ENCODE data around the gene ISM1. TPM values are rescaled to one million over a fixed set of nuclear protein-coding genes. Genes with fewer than 3 reads are reported as not detected.

The ISM1 gene
- polyA plus RNA-seq, 2 donors = 1.5 to 2.2 TPM

DNA sequence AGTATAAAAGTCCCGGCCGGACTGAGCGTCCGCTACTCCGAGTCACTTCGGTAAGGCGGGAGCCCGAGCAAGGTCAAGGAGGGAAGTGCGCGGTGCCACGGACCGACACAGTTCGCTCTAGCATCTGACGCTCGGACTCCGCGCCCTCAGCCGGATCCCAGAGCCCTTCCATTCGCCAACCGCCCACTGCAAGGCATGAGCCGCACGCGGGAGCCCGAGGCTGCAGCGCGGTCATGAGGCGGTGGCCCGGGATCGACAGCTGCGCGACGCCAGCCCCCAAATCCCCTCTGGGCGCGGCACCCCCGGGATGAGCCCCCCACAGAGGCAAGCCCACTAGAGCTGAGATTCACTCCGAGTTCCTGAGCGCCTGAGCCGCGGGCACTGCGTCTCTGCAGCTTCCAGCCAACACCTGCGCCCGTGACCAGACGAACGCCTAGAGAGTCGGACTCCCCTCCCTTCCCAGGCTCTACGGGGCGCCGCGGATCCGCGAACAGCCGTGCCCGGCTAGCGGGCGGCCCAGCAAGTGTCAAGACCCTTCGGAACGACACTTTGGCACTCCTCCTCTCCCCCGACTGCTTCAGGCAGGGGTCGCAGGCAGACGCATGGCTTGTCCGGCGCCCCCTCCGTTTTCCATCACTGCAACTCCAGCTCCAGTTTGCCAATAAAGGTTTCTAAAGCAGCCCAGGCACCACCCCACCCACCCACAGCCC is 725 bp upstream of the ISM1 start:
- Histone ChIP-seq H3K36me3 (ENCODE audit: control insufficient read depth in 2 of 2, insufficient read depth in 2 of 2, low read length in 1 of 2) (no peaks in the 10 kb centered on the region), H3K27me3 (ENCODE audit: control insufficient read depth in 1 of 2, insufficient read depth in 2 of 2, low read length in 2 of 2) (peaks cover 0 to 5% of the 10 kb centered on the region in 2 donors), H3K27ac (ENCODE audit: low read depth in 2 of 2, low read length in 1 of 2) (peak overlapping the region in 1 of 2 donors; percentile 27), H3K9me3 (ENCODE audit: control insufficient read depth in 2 of 2, insufficient read depth in 1 of 2, low read depth in 1 of 2, low read length in 1 of 2) (no peaks in the 10 kb centered on the region), H3K4me1 (ENCODE audit: control insufficient read depth in 2 of 2, insufficient read depth in 2 of 2, low read length in 1 of 2) (peaks cover 4 to 13% of the 10 kb centered on the region in 2 donors), H3K4me3 (ENCODE audit: low read depth in 1 of 2, low read length in 2 of 2) (peak overlapping the region; percentile 52 to 65)
- 2 to 3% methylated on average over 62 to 63 of the region's 63 CpGs for WGBS, 2 donors

DNA sequence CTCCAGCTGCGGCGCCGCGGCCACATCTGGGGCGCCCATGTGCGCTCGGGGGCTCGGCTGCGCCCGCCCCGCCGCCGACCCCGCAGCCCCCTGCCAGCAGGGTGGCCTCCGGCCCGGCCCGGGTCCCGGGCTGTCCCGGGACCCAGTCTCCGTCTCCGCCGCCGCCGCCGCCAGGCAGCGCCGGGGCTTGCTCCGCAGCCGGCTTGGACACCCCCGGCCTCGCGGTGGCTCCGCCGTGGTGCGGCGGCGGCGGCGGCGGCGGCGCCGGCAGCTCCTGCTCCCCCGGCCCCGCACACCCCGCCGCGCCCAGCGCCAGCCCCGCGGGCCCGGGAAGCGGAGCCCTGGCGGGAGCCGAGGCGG is 219 bp downstream of the ISM1 start:
- Histone ChIP-seq H3K9me3 (ENCODE audit: control insufficient read depth in 2 of 2, insufficient read depth in 1 of 2, low read depth in 1 of 2, low read length in 1 of 2) (no peaks in the 10 kb centered on the region), H3K4me1 (ENCODE audit: control insufficient read depth in 2 of 2, insufficient read depth in 2 of 2, low read length in 1 of 2) (peaks cover 4 to 13% of the 10 kb centered on the region in 2 donors), H3K36me3 (ENCODE audit: control insufficient read depth in 2 of 2, insufficient read depth in 2 of 2, low read length in 1 of 2) (no peaks in the 10 kb centered on the region), H3K27ac (ENCODE audit: low read depth in 2 of 2, low read length in 1 of 2) (no peak overlapping the region), H3K27me3 (ENCODE audit: control insufficient read depth in 1 of 2, insufficient read depth in 2 of 2, low read length in 2 of 2) (peaks cover 0 to 5% of the 10 kb centered on the region in 2 donors), H3K4me3 (ENCODE audit: low read depth in 1 of 2, low read length in 2 of 2) (peak overlapping the region; percentile 52 to 65)
- 0 to 1% methylated on average over 20 to 56 of the region's 56 CpGs for WGBS, 2 donors

DNA sequence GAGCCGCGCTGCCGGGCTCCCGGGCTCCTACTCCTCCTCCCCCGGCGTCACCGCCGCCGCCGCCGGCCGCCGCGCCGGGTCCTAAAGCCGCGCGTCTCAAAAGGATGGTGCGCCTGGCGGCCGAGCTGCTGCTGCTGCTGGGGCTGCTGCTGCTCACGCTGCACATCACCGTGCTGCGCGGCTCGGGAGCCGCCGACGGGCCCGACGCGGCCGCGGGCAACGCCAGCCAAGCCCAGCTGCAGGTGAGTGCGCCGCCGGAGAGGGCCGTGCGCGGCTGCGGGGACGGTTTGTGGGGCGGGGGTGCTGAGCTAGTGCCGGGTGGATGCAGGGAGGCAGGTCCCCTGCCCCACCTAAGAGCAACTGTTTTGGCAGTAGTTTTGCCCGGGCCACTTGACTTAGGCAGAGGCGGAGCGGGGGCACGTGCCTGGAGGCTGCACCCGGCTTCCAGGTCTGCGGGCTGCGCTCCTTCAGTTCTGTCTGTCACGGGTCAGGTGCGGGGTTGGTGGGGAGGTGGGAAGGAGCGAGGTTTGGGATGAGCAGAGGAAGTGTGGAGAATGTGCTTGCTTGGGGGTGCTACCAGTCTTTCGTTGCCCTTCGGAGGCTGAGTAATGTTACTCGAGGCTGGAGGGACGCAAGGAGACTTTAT is 722 bp downstream of the ISM1 start:
- Histone ChIP-seq H3K4me1 (ENCODE audit: control insufficient read depth in 2 of 2, insufficient read depth in 2 of 2, low read length in 1 of 2) (peaks cover 4 to 13% of the 10 kb centered on the region in 2 donors), H3K27ac (ENCODE audit: low read depth in 2 of 2, low read length in 1 of 2) (no peak overlapping the region), H3K4me3 (ENCODE audit: low read depth in 1 of 2, low read length in 2 of 2) (peak overlapping the region; percentile 52 to 65), H3K27me3 (ENCODE audit: control insufficient read depth in 1 of 2, insufficient read depth in 2 of 2, low read length in 2 of 2) (peaks cover 0 to 5% of the 10 kb centered on the region in 2 donors), H3K36me3 (ENCODE audit: control insufficient read depth in 2 of 2, insufficient read depth in 2 of 2, low read length in 1 of 2) (no peaks in the 10 kb centered on the region), H3K9me3 (ENCODE audit: control insufficient read depth in 2 of 2, insufficient read depth in 1 of 2, low read depth in 1 of 2, low read length in 1 of 2) (no peaks in the 10 kb centered on the region)
- 2% methylated on average over 47 to 59 of the region's 59 CpGs for WGBS, 2 donors

DNA sequence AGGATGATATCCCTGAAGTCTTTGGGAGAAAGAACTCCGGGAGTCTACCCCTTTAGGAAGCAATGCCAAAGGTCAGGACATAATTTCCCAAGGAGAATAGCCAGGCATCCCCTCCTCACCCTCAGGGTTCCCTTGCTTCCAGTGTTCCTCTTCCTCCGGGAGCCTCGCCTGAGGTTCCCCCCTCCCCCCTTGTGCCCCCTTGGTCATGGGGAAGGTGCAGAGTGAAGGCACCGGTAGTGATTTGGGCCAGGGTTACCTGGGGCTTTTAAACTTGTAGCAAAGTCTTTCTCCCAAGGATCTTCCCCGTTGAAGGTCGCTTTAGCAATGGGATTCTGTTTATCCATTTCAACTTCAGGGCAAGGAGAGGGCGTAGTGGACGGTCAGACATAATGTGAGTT is 1.2 kb downstream of the ISM1 start:
- H3K36me3 ChIP-seq (ENCODE audit: control insufficient read depth in 2 of 2, insufficient read depth in 2 of 2, low read length in 1 of 2) = no peaks in the 10 kb centered on the region
- H3K9me3 ChIP-seq (ENCODE audit: control insufficient read depth in 2 of 2, insufficient read depth in 1 of 2, low read depth in 1 of 2, low read length in 1 of 2) = no peaks in the 10 kb centered on the region
- H3K4me1 ChIP-seq (ENCODE audit: control insufficient read depth in 2 of 2, insufficient read depth in 2 of 2, low read length in 1 of 2) = peaks cover 4 to 13% of the 10 kb centered on the region in 2 donors
- peak overlapping the region; percentile 52 to 65 for H3K4me3 ChIP-seq (ENCODE audit: low read depth in 1 of 2, low read length in 2 of 2)
- H3K27ac ChIP-seq (ENCODE audit: low read depth in 2 of 2, low read length in 1 of 2) = no peak overlapping the region
- 38 to 51% methylated on average over 8 of the region's 8 CpGs for WGBS, 2 donors
- H3K27me3 ChIP-seq (ENCODE audit: control insufficient read depth in 1 of 2, insufficient read depth in 2 of 2, low read length in 2 of 2) = peaks cover 0 to 5% of the 10 kb centered on the region in 2 donors

DNA sequence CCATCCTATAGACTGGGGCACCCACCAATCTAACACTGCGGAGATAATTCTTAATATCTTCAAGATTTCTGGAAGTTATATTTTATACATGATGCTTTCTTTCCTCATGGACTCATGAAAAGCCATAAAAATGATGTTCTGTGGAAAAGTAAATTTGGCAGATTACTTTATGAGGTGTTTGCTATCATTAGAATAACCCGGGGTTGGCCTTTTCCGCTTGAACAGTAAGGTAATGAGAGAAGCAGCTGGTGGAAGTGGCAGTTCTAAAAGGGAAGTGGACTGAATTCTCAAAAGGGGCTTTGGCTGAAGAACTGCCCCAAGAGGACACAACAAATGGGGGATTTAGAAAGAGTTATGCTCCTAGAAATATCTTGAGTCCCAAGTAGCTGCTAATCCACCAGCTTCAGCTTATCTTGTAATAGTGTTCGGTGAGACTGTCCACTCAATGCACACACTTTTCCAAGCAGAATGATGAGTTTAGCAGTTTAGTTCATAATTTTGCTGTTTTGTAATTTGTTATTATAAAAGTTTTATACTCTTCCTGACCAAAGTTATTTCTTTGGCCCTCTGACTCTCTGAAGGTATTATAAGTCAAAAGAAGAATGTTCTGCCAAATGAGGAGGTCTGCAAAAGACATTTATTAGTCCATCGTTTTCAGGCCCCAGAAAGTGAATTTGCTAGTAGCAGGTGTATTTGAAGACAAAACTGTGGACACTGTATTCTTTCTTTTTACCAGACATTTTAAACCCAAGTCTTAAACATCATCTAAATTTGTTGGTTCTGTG is 2.9 kb downstream of the ISM1 start:
- H3K27ac ChIP-seq (ENCODE audit: low read depth in 2 of 2, low read length in 1 of 2) = no peak overlapping the region
- 71% methylated on average over 5 of the region's 5 CpGs for WGBS, 2 donors
- H3K27me3 ChIP-seq (ENCODE audit: control insufficient read depth in 1 of 2, insufficient read depth in 2 of 2, low read length in 2 of 2) = peaks cover 0 to 5% of the 10 kb centered on the region in 2 donors
- H3K4me1 ChIP-seq (ENCODE audit: control insufficient read depth in 2 of 2, insufficient read depth in 2 of 2, low read length in 1 of 2) = peaks cover 4 to 13% of the 10 kb centered on the region in 2 donors
- no peaks in the 10 kb centered on the region for H3K36me3 ChIP-seq (ENCODE audit: control insufficient read depth in 2 of 2, insufficient read depth in 2 of 2, low read length in 1 of 2)
- no peak overlapping the region for H3K4me3 ChIP-seq (ENCODE audit: low read depth in 1 of 2, low read length in 2 of 2)
- no peaks in the 10 kb centered on the region for H3K9me3 ChIP-seq (ENCODE audit: control insufficient read depth in 2 of 2, insufficient read depth in 1 of 2, low read depth in 1 of 2, low read length in 1 of 2)

DNA sequence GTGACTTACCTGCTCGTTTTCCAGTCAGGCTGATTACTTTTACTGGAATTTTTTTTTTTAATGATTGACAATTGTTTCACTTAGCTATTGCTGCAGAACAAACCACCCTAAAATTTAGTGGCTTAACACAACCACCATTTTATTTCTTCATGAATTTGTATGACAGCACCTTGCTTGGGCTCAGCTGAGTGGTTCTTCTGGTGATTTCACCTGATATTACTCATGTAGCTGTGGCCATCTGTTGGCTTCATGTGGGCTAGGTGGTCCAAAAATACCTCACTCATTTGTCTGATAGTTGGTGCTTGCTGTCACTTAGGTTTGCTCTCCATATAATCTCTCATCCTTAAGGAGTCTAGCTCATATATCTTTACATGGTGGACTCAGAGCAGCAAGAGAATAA is 5.3 kb downstream of the ISM1 start:
- Histone ChIP-seq H3K36me3 (ENCODE audit: control insufficient read depth in 2 of 2, insufficient read depth in 2 of 2, low read length in 1 of 2) (no peaks in the 10 kb centered on the region), H3K4me1 (ENCODE audit: control insufficient read depth in 2 of 2, insufficient read depth in 2 of 2, low read length in 1 of 2) (peaks cover 0 to 5% of the 10 kb centered on the region in 2 donors), H3K27me3 (ENCODE audit: control insufficient read depth in 1 of 2, insufficient read depth in 2 of 2, low read length in 2 of 2) (peaks cover 0 to 5% of the 10 kb centered on the region in 2 donors), H3K27ac (ENCODE audit: low read depth in 2 of 2, low read length in 1 of 2) (no peak overlapping the region), H3K9me3 (ENCODE audit: control insufficient read depth in 2 of 2, insufficient read depth in 1 of 2, low read depth in 1 of 2, low read length in 1 of 2) (no peaks in the 10 kb centered on the region), H3K4me3 (ENCODE audit: low read depth in 1 of 2, low read length in 2 of 2) (no peak overlapping the region)
- 68 to 72% methylated on average over 1 of the region's 1 CpG for WGBS, 2 donors

DNA sequence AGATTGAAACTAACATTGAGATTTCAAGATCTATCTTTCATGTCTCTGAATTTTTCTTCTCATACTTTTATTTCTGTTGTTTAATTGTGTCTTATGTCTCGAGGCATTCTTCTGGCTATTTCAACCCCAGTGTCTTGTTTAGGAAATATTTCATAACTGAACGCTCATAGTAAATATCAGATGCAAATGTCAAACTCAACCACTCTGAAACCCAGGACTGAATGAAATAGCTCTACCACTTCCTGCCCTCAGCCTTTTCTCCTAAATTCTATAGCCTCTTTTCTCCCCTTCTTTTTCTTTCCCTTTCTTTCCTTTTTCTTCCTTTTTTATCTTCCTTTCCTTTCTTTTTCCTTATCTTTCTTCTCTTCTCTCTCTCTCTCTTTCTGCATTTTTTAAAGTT is 7.7 kb downstream of the ISM1 start:
- Histone ChIP-seq H3K36me3 (ENCODE audit: control insufficient read depth in 2 of 2, insufficient read depth in 2 of 2, low read length in 1 of 2) (no peaks in the 10 kb centered on the region), H3K4me3 (ENCODE audit: low read depth in 1 of 2, low read length in 2 of 2) (no peak overlapping the region), H3K4me1 (ENCODE audit: control insufficient read depth in 2 of 2, insufficient read depth in 2 of 2, low read length in 1 of 2) (no peaks in the 10 kb centered on the region), H3K27me3 (ENCODE audit: control insufficient read depth in 1 of 2, insufficient read depth in 2 of 2, low read length in 2 of 2) (no peaks in the 10 kb centered on the region), H3K9me3 (ENCODE audit: control insufficient read depth in 2 of 2, insufficient read depth in 1 of 2, low read depth in 1 of 2, low read length in 1 of 2) (no peaks in the 10 kb centered on the region), H3K27ac (ENCODE audit: low read depth in 2 of 2, low read length in 1 of 2) (no peak overlapping the region)
- 77 to 82% methylated on average over 2 of the region's 2 CpGs for WGBS, 2 donors

DNA sequence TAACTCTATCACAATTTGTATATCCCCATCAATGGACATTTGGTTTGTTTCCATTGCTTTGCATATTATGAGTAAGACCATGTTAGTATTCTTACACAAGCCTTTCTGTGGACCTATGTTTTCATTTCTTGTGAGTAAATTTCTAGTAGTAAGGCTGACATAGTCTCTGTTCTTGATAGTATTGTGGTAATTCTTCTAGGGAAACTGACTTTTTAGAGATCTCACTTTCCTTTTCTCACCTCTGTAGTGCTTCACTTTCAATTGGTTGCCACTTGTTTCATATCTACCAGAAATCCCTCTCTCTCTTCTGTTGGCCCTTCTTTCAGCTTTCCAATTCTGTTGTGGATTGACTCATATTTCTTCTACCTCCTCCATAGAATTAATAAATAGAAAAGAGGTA is 8.5 kb downstream of the ISM1 start:
- H3K4me1 ChIP-seq (ENCODE audit: control insufficient read depth in 2 of 2, insufficient read depth in 2 of 2, low read length in 1 of 2) = no peaks in the 10 kb centered on the region
- H3K27ac ChIP-seq (ENCODE audit: low read depth in 2 of 2, low read length in 1 of 2) = no peak overlapping the region
- H3K27me3 ChIP-seq (ENCODE audit: control insufficient read depth in 1 of 2, insufficient read depth in 2 of 2, low read length in 2 of 2) = no peaks in the 10 kb centered on the region
- no peak overlapping the region for H3K4me3 ChIP-seq (ENCODE audit: low read depth in 1 of 2, low read length in 2 of 2)
- H3K9me3 ChIP-seq (ENCODE audit: control insufficient read depth in 2 of 2, insufficient read depth in 1 of 2, low read depth in 1 of 2, low read length in 1 of 2) = no peaks in the 10 kb centered on the region
- no peaks in the 10 kb centered on the region for H3K36me3 ChIP-seq (ENCODE audit: control insufficient read depth in 2 of 2, insufficient read depth in 2 of 2, low read length in 1 of 2)

DNA sequence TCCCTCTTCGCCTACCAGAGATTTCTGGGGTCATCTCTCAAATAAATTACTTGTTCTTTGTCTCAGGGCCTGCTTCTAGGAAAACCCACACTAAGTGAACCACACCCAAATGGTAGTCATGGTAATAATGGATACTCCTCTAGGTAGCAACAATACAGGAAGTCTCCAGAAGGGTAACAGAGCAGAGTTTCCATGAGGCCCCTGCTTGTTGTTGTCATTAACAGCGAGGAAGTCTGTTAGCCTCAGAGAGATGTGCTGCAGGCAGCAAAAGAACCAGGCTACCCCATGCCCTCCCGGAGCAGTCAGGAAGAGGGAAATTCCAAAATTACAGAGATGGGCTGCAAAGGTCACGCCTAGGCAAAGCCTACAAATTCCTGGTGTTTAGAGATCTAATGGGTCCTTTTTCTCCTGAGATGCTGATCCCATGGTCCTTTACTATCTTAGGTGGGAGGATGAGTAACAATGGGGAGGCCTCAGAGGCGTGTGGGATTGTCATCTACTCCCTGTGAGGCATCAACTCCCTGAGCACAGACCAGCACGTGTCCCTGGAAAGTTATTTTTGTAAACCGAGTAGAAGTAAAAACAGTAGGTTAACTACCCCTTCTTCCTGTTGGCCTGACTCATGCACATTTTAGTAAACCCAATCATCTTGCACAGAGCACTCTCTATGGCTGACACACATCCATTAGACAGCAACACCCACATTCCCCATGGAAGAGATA is 10.1 kb downstream of the ISM1 start:
- no peak overlapping the region for H3K27ac ChIP-seq (ENCODE audit: low read depth in 2 of 2, low read length in 1 of 2)

More for the DNA sequence above, 10.1 kb downstream of the ISM1 start:
- no peak overlapping the region for H3K4me3 ChIP-seq (ENCODE audit: low read depth in 1 of 2, low read length in 2 of 2)
- no peaks in the 10 kb centered on the region for H3K4me1 ChIP-seq (ENCODE audit: control insufficient read depth in 2 of 2, insufficient read depth in 2 of 2, low read length in 1 of 2)
- 62 to 63% methylated on average over 7 of the region's 7 CpGs for whole genome bisulfite sequencing, 2 donors
- no peaks in the 10 kb centered on the region for H3K36me3 ChIP-seq (ENCODE audit: control insufficient read depth in 2 of 2, insufficient read depth in 2 of 2, low read length in 1 of 2)
- H3K9me3 ChIP-seq (ENCODE audit: control insufficient read depth in 2 of 2, insufficient read depth in 1 of 2, low read depth in 1 of 2, low read length in 1 of 2) = no peaks in the 10 kb centered on the region
- H3K27me3 ChIP-seq (ENCODE audit: control insufficient read depth in 1 of 2, insufficient read depth in 2 of 2, low read length in 2 of 2) = no peaks in the 10 kb centered on the region
